22Rv1 (cell line): ENCODE results near the gene IGFL4.

Source experiments
- ZFX ChIP-seq: fragments of 450-650 bp; IDR thresholded peaks from 2 replicates; pipeline ENCODE4 v1.6.1; 2017; ENCODE audit warnings: antibody characterized with exemption, borderline replicate concordance
- TF ChIP-seq, protein P1 (sequence below): fragments of 450-650 bp; IDR thresholded peaks from 2 replicates; pipeline ENCODE4 v1.5.1; 2017; ENCODE audit warnings: mild to moderate bottlenecking

DNA sequence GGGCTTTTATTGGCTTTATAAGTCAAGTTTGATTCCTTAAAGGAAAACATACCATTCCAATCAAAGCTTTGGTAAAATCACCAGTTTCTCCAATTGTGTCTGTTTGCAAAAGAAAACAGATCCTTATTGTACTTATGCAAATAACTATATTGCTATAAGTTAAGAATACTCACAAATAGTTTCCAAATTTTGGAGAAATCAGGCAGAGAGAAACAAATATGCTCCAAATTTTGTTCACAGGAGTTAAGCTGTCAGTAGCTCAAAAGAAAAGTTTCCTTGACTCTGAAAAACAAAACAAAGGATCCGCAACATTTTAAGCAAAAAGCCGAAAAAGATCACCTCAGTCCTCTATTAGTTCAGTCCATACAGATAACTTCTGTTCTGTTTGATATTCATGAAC is 19.2 kb upstream of the IGFL4 start:
- TF ChIP-seq, protein P1, sequence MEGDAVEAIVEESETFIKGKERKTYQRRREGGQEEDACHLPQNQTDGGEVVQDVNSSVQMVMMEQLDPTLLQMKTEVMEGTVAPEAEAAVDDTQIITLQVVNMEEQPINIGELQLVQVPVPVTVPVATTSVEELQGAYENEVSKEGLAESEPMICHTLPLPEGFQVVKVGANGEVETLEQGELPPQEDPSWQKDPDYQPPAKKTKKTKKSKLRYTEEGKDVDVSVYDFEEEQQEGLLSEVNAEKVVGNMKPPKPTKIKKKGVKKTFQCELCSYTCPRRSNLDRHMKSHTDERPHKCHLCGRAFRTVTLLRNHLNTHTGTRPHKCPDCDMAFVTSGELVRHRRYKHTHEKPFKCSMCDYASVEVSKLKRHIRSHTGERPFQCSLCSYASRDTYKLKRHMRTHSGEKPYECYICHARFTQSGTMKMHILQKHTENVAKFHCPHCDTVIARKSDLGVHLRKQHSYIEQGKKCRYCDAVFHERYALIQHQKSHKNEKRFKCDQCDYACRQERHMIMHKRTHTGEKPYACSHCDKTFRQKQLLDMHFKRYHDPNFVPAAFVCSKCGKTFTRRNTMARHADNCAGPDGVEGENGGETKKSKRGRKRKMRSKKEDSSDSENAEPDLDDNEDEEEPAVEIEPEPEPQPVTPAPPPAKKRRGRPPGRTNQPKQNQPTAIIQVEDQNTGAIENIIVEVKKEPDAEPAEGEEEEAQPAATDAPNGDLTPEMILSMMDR: no peak
- no peak for TF ChIP-seq ZFX
